ENCODE measurements around the gene NTRK3. TPM values are rescaled to one million over a fixed set of nuclear protein-coding genes. Genes with fewer than 3 reads are reported as not detected.

Gene NTRK3
- total RNA-seq, 1 donor from 2014 or later, result not detected

DNA sequence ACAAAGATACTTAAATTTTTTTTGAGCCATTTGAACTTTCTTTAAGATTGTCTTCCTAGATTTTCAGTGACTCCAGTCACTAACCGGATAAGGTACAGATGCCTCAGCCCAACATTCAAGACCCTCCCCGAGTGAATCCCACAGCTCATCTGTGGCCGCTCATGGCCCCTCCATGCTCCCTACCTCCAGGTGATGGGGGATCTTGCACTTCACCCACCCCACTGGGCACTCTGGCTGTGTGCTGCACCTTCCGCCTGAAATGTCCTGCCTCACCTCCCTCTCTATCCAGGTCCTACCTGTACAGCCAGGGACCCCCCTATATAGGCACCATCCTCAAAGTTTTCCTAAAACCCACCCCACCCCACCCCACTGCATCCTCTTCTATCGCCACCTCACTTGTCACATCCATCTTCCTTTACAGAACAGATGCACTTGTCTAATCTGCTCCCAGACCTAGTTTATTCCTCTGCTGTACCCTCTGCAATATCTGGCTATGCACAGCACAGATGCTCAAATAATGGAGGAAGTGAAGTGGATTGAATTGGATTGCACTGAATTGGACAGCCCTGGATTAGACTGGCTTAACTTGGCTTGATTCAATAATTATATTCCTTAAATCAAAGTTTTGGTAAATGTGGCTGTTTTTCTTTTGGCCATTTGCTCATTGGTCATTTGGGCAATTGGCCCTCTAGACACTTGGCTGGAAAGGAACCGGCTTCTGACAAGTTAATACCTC is 24.5 kb downstream of the NTRK3 start:
- TF ChIP-seq, protein P1, sequence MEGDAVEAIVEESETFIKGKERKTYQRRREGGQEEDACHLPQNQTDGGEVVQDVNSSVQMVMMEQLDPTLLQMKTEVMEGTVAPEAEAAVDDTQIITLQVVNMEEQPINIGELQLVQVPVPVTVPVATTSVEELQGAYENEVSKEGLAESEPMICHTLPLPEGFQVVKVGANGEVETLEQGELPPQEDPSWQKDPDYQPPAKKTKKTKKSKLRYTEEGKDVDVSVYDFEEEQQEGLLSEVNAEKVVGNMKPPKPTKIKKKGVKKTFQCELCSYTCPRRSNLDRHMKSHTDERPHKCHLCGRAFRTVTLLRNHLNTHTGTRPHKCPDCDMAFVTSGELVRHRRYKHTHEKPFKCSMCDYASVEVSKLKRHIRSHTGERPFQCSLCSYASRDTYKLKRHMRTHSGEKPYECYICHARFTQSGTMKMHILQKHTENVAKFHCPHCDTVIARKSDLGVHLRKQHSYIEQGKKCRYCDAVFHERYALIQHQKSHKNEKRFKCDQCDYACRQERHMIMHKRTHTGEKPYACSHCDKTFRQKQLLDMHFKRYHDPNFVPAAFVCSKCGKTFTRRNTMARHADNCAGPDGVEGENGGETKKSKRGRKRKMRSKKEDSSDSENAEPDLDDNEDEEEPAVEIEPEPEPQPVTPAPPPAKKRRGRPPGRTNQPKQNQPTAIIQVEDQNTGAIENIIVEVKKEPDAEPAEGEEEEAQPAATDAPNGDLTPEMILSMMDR (IDR thresholded peaks at IDR 0.05), result no peak
- Mint-ChIP-seq H3K36me3 (ENCODE audit: unreplicated experiment) (no peaks in the 10 kb centered on the region), H3K9me3 (ENCODE audit: unreplicated experiment) (no peaks in the 10 kb centered on the region), H3K4me1 (ENCODE audit: unreplicated experiment) (no peaks in the 10 kb centered on the region), H3K4me3 (ENCODE audit: unreplicated experiment) (no peak overlapping the region), H3K27me3 (ENCODE audit: unreplicated experiment) (no peaks in the 10 kb centered on the region), H3K27ac (ENCODE audit: unreplicated experiment) (no peak overlapping the region)
- no peak for DNase-seq (ENCODE audit: extremely low spot score, unreplicated experiment)

GRCh38 chr15:88230823-88231222 is 25.7 kb downstream of the NTRK3 start:
- DNase-seq (ENCODE audit: extremely low spot score, unreplicated experiment), result no peak
- TF ChIP-seq, protein P1 (IDR thresholded peaks at IDR 0.05), result no peak

DNA sequence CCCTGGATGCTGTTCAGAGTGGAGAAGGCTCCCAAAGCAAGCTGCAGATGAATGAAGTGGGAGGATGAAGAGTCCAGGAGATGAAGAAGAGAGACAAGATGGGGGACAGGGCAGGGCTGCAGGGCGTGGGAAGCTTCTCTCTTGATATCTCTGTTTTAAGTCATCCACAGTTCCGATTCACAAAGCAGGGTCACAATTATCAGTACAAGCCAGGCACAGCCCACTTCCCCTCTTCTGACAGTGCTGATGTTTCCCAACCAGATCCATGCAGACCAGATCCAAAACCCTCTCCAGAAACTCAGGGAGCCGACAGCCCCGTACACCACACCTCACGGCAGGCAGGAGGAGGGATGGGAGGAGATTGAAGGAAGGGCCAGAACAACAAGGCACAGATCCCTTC is 31.1 kb downstream of the NTRK3 start:
- TF ChIP-seq, protein P1 (IDR thresholded peaks at IDR 0.05), result no peak
- H3K27me3 Mint-ChIP-seq (ENCODE audit: unreplicated experiment), result no peaks in the 10 kb centered on the region
- no peak for DNase-seq (ENCODE audit: extremely low spot score, unreplicated experiment)
- H3K4me1 Mint-ChIP-seq (ENCODE audit: unreplicated experiment), result no peaks in the 10 kb centered on the region
- no peak overlapping the region for H3K4me3 Mint-ChIP-seq (ENCODE audit: unreplicated experiment)
- H3K9me3 Mint-ChIP-seq (ENCODE audit: unreplicated experiment), result no peaks in the 10 kb centered on the region
- no peaks in the 10 kb centered on the region for H3K36me3 Mint-ChIP-seq (ENCODE audit: unreplicated experiment)
- H3K27ac Mint-ChIP-seq (ENCODE audit: unreplicated experiment), result no peak overlapping the region

More at GRCh38 chr15:88230823-88231222, 25.7 kb downstream of the NTRK3 start:
- no peak overlapping the region for H3K27ac Mint-ChIP-seq (ENCODE audit: unreplicated experiment)
- H3K27me3 Mint-ChIP-seq (ENCODE audit: unreplicated experiment), result no peaks in the 10 kb centered on the region
- H3K9me3 Mint-ChIP-seq (ENCODE audit: unreplicated experiment), result no peaks in the 10 kb centered on the region
- H3K4me1 Mint-ChIP-seq (ENCODE audit: unreplicated experiment), result no peaks in the 10 kb centered on the region
- H3K36me3 Mint-ChIP-seq (ENCODE audit: unreplicated experiment), result no peaks in the 10 kb centered on the region
- no peak overlapping the region for H3K4me3 Mint-ChIP-seq (ENCODE audit: unreplicated experiment)

GRCh38 chr15:88223084-88223483 is 33.5 kb downstream of the NTRK3 start:
- Mint-ChIP-seq H3K4me3 (ENCODE audit: unreplicated experiment) (no peak overlapping the region), H3K9me3 (ENCODE audit: unreplicated experiment) (peaks cover 5% of the 10 kb centered on the region), H3K27ac (ENCODE audit: unreplicated experiment) (no peak overlapping the region), H3K4me1 (ENCODE audit: unreplicated experiment) (no peaks in the 10 kb centered on the region), H3K27me3 (ENCODE audit: unreplicated experiment) (no peaks in the 10 kb centered on the region), H3K36me3 (ENCODE audit: unreplicated experiment) (no peaks in the 10 kb centered on the region)
- no peak for DNase-seq (ENCODE audit: extremely low spot score, unreplicated experiment)
- TF ChIP-seq, protein P1 (IDR thresholded peaks at IDR 0.05), result no peak

DNA sequence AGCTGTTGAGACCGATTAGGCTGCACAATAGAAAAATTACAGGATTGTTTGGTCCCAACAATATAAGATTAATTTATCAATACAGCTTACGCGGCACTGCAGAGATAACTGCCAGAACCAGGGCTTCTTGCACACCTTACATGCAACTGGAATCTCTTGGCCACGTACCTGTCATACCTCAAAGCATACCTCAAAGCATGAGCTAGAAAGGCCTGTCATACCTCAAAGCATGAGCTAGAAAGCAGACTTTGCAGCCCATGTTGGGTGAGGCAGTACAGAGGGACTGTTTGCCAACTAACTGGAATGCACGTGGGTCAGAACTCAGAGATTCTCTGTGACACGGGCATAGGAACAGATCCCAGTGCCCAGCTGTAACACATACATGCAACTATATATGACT is 34.7 kb downstream of the NTRK3 start:
- H3K27ac Mint-ChIP-seq (ENCODE audit: unreplicated experiment), result no peak overlapping the region
- no peaks in the 10 kb centered on the region for H3K36me3 Mint-ChIP-seq (ENCODE audit: unreplicated experiment)
- H3K4me1 Mint-ChIP-seq (ENCODE audit: unreplicated experiment), result no peaks in the 10 kb centered on the region
- H3K27me3 Mint-ChIP-seq (ENCODE audit: unreplicated experiment), result no peaks in the 10 kb centered on the region
- peaks cover 11% of the 10 kb centered on the region for H3K9me3 Mint-ChIP-seq (ENCODE audit: unreplicated experiment)
- H3K4me3 Mint-ChIP-seq (ENCODE audit: unreplicated experiment), result no peak overlapping the region
- DNase-seq (ENCODE audit: extremely low spot score, unreplicated experiment), result no peak
- TF ChIP-seq, protein P1 (IDR thresholded peaks at IDR 0.05), result no peak

Data from osteocyte (in vitro differentiated cells).